Measurements from ENCODE around the gene IPO5.
"Not testable (repeated sequence)": the region's sequence is repeated elsewhere in the genome, so short reads cannot be mapped to it uniquely, and the experiment has no call there.

The IPO5 gene

GRCh38 chr13:98032168-98032567 is 78.7 kb downstream of the IPO5 start:
- Histone ChIP-seq H3K9me3 (ENCODE audit: control insufficient read depth, low read length) (no peaks in the 10 kb centered on the region), H3K27ac (ENCODE audit: insufficient read depth, low read length, poor library complexity, severe bottlenecking) (no peak overlapping the region), H3K4me1 (ENCODE audit: control insufficient read depth, insufficient read depth, low read length, poor library complexity, severe bottlenecking) (no peaks in the 10 kb centered on the region), H3K27me3 (replicated peaks; ENCODE audit: control insufficient read depth, insufficient read depth, low read length, poor library complexity, severe bottlenecking) (no peaks in the 10 kb centered on the region), H3K4me3 (ENCODE audit: insufficient read depth, low read depth, low read length, poor library complexity, severe bottlenecking) (no peak overlapping the region), H3K36me3 (ENCODE audit: control insufficient read depth, insufficient read depth, low read length) (no peaks in the 10 kb centered on the region)
- DNase-seq = no peak

GRCh38 chr13:98033277-98034247 is 80.1 kb downstream of the IPO5 start:
- Histone ChIP-seq H3K36me3 (ENCODE audit: control insufficient read depth, insufficient read depth, low read length) (no peaks in the 10 kb centered on the region), H3K27me3 (replicated peaks; ENCODE audit: control insufficient read depth, insufficient read depth, low read length, poor library complexity, severe bottlenecking) (no peaks in the 10 kb centered on the region), H3K27ac (ENCODE audit: insufficient read depth, low read length, poor library complexity, severe bottlenecking) (no peak overlapping the region), H3K4me3 (ENCODE audit: insufficient read depth, low read depth, low read length, poor library complexity, severe bottlenecking) (no peak overlapping the region), H3K4me1 (ENCODE audit: control insufficient read depth, insufficient read depth, low read length, poor library complexity, severe bottlenecking) (no peaks in the 10 kb centered on the region), H3K9me3 (ENCODE audit: control insufficient read depth, low read length) (no peaks in the 10 kb centered on the region)
- DNase-seq = no peak

GRCh38 chr13:98035373-98035772 is 81.9 kb downstream of the IPO5 start:
- Histone ChIP-seq H3K4me3 (ENCODE audit: insufficient read depth, low read depth, low read length, poor library complexity, severe bottlenecking) (no peak overlapping the region), H3K27me3 (replicated peaks; ENCODE audit: control insufficient read depth, insufficient read depth, low read length, poor library complexity, severe bottlenecking) (no peaks in the 10 kb centered on the region), H3K36me3 (ENCODE audit: control insufficient read depth, insufficient read depth, low read length) (no peaks in the 10 kb centered on the region), H3K9me3 (ENCODE audit: control insufficient read depth, low read length) (no peaks in the 10 kb centered on the region), H3K27ac (ENCODE audit: insufficient read depth, low read length, poor library complexity, severe bottlenecking) (no peak overlapping the region), H3K4me1 (ENCODE audit: control insufficient read depth, insufficient read depth, low read length, poor library complexity, severe bottlenecking) (no peaks in the 10 kb centered on the region)
- DNase-seq = no peak

- H3K9me3 ChIP-seq (ENCODE audit: control insufficient read depth, low read length); H3K4me3 ChIP-seq (ENCODE audit: insufficient read depth, low read depth, low read length, poor library complexity, severe bottlenecking); H3K27me3 ChIP-seq (replicated peaks; ENCODE audit: control insufficient read depth, insufficient read depth, low read length, poor library complexity, severe bottlenecking); H3K36me3 ChIP-seq (ENCODE audit: control insufficient read depth, insufficient read depth, low read length); DNase-seq; H3K27ac ChIP-seq (ENCODE audit: insufficient read depth, low read length, poor library complexity, severe bottlenecking); H3K4me1 ChIP-seq (ENCODE audit: control insufficient read depth, insufficient read depth, low read length, poor library complexity, severe bottlenecking): not testable (repeated sequence)
Measured at GRCh38 chr13:98036564-98037302, 83.3 kb downstream of the IPO5 start.

GRCh38 chr13:98039261-98039660 is 85.8 kb downstream of the IPO5 start:
- Histone ChIP-seq H3K9me3 (ENCODE audit: control insufficient read depth, low read length) (no peaks in the 10 kb centered on the region), H3K4me1 (ENCODE audit: control insufficient read depth, insufficient read depth, low read length, poor library complexity, severe bottlenecking) (no peaks in the 10 kb centered on the region), H3K27ac (ENCODE audit: insufficient read depth, low read length, poor library complexity, severe bottlenecking) (no peak overlapping the region), H3K36me3 (ENCODE audit: control insufficient read depth, insufficient read depth, low read length) (no peaks in the 10 kb centered on the region), H3K4me3 (ENCODE audit: insufficient read depth, low read depth, low read length, poor library complexity, severe bottlenecking) (no peak overlapping the region), H3K27me3 (replicated peaks; ENCODE audit: control insufficient read depth, insufficient read depth, low read length, poor library complexity, severe bottlenecking) (no peaks in the 10 kb centered on the region)
- no peak for DNase-seq

GRCh38 chr13:98039964-98040363 is 86.5 kb downstream of the IPO5 start:
- Histone ChIP-seq H3K4me1 (ENCODE audit: control insufficient read depth, insufficient read depth, low read length, poor library complexity, severe bottlenecking) (no peaks in the 10 kb centered on the region), H3K27ac (ENCODE audit: insufficient read depth, low read length, poor library complexity, severe bottlenecking) (no peak overlapping the region), H3K27me3 (replicated peaks; ENCODE audit: control insufficient read depth, insufficient read depth, low read length, poor library complexity, severe bottlenecking) (no peaks in the 10 kb centered on the region), H3K4me3 (ENCODE audit: insufficient read depth, low read depth, low read length, poor library complexity, severe bottlenecking) (no peak overlapping the region), H3K9me3 (ENCODE audit: control insufficient read depth, low read length) (no peaks in the 10 kb centered on the region), H3K36me3 (ENCODE audit: control insufficient read depth, insufficient read depth, low read length) (no peaks in the 10 kb centered on the region)
- no peak for DNase-seq

- DNase-seq = no peak
- H3K4me3 ChIP-seq (ENCODE audit: insufficient read depth, low read depth, low read length, poor library complexity, severe bottlenecking) = no peak overlapping the region
- no peaks in the 10 kb centered on the region for H3K9me3 ChIP-seq (ENCODE audit: control insufficient read depth, low read length)
- H3K4me1 ChIP-seq (ENCODE audit: control insufficient read depth, insufficient read depth, low read length, poor library complexity, severe bottlenecking) = no peaks in the 10 kb centered on the region
- no peaks in the 10 kb centered on the region for H3K36me3 ChIP-seq (ENCODE audit: control insufficient read depth, insufficient read depth, low read length)
- no peaks in the 10 kb centered on the region for H3K27me3 ChIP-seq (replicated peaks; ENCODE audit: control insufficient read depth, insufficient read depth, low read length, poor library complexity, severe bottlenecking)
- no peak overlapping the region for H3K27ac ChIP-seq (ENCODE audit: insufficient read depth, low read length, poor library complexity, severe bottlenecking)
Measured at GRCh38 chr13:98041081-98041820, 87.8 kb downstream of the IPO5 start.

GRCh38 chr13:98044301-98044700 is 90.8 kb downstream of the IPO5 start:
- Histone ChIP-seq H3K27ac (ENCODE audit: insufficient read depth, low read length, poor library complexity, severe bottlenecking) (no peak overlapping the region), H3K27me3 (replicated peaks; ENCODE audit: control insufficient read depth, insufficient read depth, low read length, poor library complexity, severe bottlenecking) (no peaks in the 10 kb centered on the region), H3K4me3 (ENCODE audit: insufficient read depth, low read depth, low read length, poor library complexity, severe bottlenecking) (no peak overlapping the region), H3K4me1 (ENCODE audit: control insufficient read depth, insufficient read depth, low read length, poor library complexity, severe bottlenecking) (no peaks in the 10 kb centered on the region), H3K36me3 (ENCODE audit: control insufficient read depth, insufficient read depth, low read length) (no peaks in the 10 kb centered on the region), H3K9me3 (ENCODE audit: control insufficient read depth, low read length) (no peaks in the 10 kb centered on the region)
- no peak for DNase-seq

- not testable (repeated sequence) for DNase-seq; H3K4me3 ChIP-seq (ENCODE audit: insufficient read depth, low read depth, low read length, poor library complexity, severe bottlenecking); H3K36me3 ChIP-seq (ENCODE audit: control insufficient read depth, insufficient read depth, low read length); H3K27me3 ChIP-seq (replicated peaks; ENCODE audit: control insufficient read depth, insufficient read depth, low read length, poor library complexity, severe bottlenecking); H3K4me1 ChIP-seq (ENCODE audit: control insufficient read depth, insufficient read depth, low read length, poor library complexity, severe bottlenecking); H3K27ac ChIP-seq (ENCODE audit: insufficient read depth, low read length, poor library complexity, severe bottlenecking); H3K9me3 ChIP-seq (ENCODE audit: control insufficient read depth, low read length)
Measured at GRCh38 chr13:98047785-98048184, 94.3 kb downstream of the IPO5 start.
